Ishikawa (cell line): ENCODE data around the gene CACFD1.

Experiments
- CEBPB ChIP-seq: IDR thresholded peaks from 2 replicates; pipeline ENCODE4 v1.6.1; 2012
- CREB1 ChIP-seq: IDR thresholded peaks from 2 replicates; pipeline ENCODE4 v1.6.1; 2012; ENCODE audit warnings: low read depth
- EGR1 ChIP-seq: IDR thresholded peaks from 2 replicates; pipeline ENCODE4 v1.6.1; 2012
- EP300 ChIP-seq: IDR thresholded peaks from 2 replicates; pipeline ENCODE4 v1.6.1; 2012; ENCODE audit warnings: borderline replicate concordance
- FOXM1 ChIP-seq: IDR thresholded peaks from 2 replicates; pipeline ENCODE4 v1.6.1; 2012; ENCODE audit warnings: low read depth, borderline replicate concordance
- NFIC ChIP-seq: IDR thresholded peaks from 2 replicates; pipeline ENCODE4 v1.6.1; 2012
- RAD21 ChIP-seq: IDR thresholded peaks from 2 replicates; pipeline ENCODE4 v1.6.1; 2012; ENCODE audit warnings: low read depth
- REST ChIP-seq: IDR thresholded peaks from 2 replicates; pipeline ENCODE4 v1.6.1; 2012; ENCODE audit warnings: low read depth, mild to moderate bottlenecking
- TAF1 ChIP-seq: IDR thresholded peaks from 2 replicates; pipeline ENCODE4 v1.6.1; 2012; ENCODE audit warnings: low read depth, mild to moderate bottlenecking
- TCF12 ChIP-seq: IDR thresholded peaks from 2 replicates; pipeline ENCODE4 v1.6.1; 2012; ENCODE audit warnings: low read depth
- TEAD4 ChIP-seq: IDR thresholded peaks from 2 replicates; pipeline ENCODE4 v1.6.1; 2012
- YY1 ChIP-seq: IDR thresholded peaks from 2 replicates; pipeline ENCODE4 v1.6.1; 2012; ENCODE audit warnings: low read depth
- ZBTB7A ChIP-seq: IDR thresholded peaks from 2 replicates; pipeline ENCODE4 v1.6.1; 2012; ENCODE audit warnings: low read depth
- TF ChIP-seq, protein P1 (sequence below): IDR thresholded peaks from 2 replicates; pipeline ENCODE4 v1.6.1; 2012
- TF ChIP-seq, protein P2 (sequence below): IDR thresholded peaks from 2 replicates; pipeline ENCODE4 v1.6.1; 2012

The CACFD1 gene

DNA sequence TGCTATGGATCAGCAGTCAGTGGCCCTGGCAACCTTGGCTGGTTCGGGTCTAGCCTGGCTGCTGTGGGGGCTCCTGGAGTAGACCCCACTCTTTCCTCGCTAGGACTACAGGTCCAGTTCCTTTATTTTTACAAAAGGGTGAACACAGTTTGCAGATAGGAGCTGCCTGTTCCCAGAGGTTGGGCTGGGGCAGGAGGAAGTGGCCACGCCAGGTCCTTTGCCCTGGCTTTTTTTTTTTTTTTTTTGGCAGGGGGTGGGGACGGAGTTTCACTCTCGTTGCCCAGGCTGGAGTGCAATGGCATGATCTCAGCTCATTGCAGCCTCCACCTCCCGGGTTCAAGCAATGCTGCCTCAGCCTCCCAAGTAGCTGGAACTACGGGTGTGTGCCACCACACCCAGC is 11.2 kb downstream of the CACFD1 start:
- no peak for TF ChIP-seq TCF12
- TF ChIP-seq CREB1 = no peak
- TF ChIP-seq RAD21 = no peak
- no peak for TF ChIP-seq EP300
- no peak for TF ChIP-seq NFIC
- TF ChIP-seq FOXM1 = no peak
- no peak for TF ChIP-seq CEBPB
- no peak for TF ChIP-seq REST
- TF ChIP-seq, protein P1, sequence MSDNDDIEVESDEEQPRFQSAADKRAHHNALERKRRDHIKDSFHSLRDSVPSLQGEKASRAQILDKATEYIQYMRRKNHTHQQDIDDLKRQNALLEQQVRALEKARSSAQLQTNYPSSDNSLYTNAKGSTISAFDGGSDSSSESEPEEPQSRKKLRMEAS = no peak
- no peak for TF ChIP-seq ZBTB7A
- TF ChIP-seq, protein P2, sequence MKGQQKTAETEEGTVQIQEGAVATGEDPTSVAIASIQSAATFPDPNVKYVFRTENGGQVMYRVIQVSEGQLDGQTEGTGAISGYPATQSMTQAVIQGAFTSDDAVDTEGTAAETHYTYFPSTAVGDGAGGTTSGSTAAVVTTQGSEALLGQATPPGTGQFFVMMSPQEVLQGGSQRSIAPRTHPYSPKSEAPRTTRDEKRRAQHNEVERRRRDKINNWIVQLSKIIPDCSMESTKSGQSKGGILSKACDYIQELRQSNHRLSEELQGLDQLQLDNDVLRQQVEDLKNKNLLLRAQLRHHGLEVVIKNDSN = no peak
- no peak for TF ChIP-seq TAF1
- TF ChIP-seq YY1 = no peak

DNA sequence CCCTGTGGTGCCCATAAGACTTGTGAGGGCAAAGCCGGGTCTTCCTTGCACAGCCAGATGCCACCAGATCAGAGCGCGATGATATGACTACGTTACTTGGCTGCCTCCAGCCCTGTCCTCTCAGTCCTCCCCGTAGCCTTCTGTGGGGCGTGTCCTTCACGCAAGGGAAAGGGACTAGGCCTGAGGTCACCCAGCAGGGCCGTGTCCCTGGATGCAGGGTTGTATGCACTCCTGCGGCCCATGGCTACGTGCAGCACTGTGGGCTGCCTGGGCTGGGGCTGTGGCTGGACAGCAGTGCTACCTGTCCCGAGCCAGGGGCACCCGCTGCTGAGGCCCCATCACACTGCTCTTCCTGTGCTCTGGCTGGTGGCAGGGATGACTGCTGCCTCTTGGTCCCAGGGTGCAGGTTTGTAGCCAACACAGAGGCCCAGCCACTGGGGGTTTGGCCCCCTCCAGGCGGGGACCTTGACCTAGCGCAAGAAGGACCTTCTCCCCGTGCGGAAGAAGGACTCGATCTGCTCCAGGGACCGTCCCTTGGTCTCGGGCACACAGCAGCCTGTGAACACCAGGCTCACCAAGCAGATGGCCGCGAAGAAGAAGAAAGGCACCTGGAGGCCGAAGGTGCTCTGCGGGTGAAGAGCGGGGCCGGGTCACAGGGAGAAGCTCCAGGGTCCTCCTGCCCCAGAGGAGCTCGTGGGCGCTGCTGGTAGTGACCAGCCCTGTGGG is 11.9 kb downstream of the CACFD1 start:
- TF ChIP-seq TCF12 (no peak), TEAD4 (no peak), NFIC (no peak), EGR1 (no peak), EP300 (no peak), RAD21 (no peak), TAF1 (no peak), FOXM1 (no peak), CREB1 (no peak), CEBPB (no peak), ZBTB7A (no peak)

- TF ChIP-seq YY1 (no peak), ZBTB7A (no peak), RAD21 (no peak), TEAD4 (no peak), NFIC (no peak), TAF1 (no peak), CREB1 (no peak), TCF12 (no peak), EP300 (no peak), REST (no peak), FOXM1 (no peak)
- TF ChIP-seq, protein P1 = no peak
Measured at GRCh38 chr9:133472277-133472645, 12.5 kb downstream of the CACFD1 start.

GRCh38 chr9:133472753-133473378 is 13.1 kb downstream of the CACFD1 start:
- no peak for TF ChIP-seq TAF1

DNA sequence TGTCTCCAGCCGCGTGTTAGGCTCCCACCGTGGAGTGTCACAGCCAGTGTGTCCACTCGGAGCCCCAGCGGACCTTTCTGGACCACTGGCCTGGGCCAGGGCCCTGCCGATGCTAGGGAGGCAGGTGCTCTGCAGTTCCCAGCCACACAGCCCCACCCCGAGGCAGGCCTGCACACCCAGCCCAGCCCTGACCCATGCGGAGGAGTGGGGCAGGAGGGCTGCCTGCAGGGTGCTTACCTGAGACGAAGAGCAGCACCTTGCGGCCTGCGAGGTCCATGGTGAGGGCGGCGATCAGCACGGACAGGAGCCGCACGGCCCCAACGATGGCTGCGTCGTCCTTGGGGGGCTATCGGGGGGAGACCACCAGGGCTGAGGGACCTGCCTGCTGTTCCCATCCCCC is 14.0 kb downstream of the CACFD1 start:
- TF ChIP-seq EGR1 = no peak
- TF ChIP-seq, protein P2 = no peak
- no peak for TF ChIP-seq ZBTB7A
- no peak for TF ChIP-seq CEBPB
- no peak for TF ChIP-seq TAF1
- no peak for TF ChIP-seq YY1
- no peak for TF ChIP-seq TEAD4
- no peak for TF ChIP-seq CREB1
- no peak for TF ChIP-seq NFIC
- TF ChIP-seq REST = no peak
- TF ChIP-seq EP300 = no peak
- no peak for TF ChIP-seq TCF12
- no peak for TF ChIP-seq FOXM1
- TF ChIP-seq RAD21 = no peak
- TF ChIP-seq, protein P1 = no peak
